Measurements from ENCODE around the gene CCSER1. TPM values are rescaled to one million over a fixed set of nuclear protein-coding genes. Genes with fewer than 3 reads are reported as not detected.

The CCSER1 gene
- total RNA-seq, 1 experiment from 2014 or later, result 4.1 TPM

DNA sequence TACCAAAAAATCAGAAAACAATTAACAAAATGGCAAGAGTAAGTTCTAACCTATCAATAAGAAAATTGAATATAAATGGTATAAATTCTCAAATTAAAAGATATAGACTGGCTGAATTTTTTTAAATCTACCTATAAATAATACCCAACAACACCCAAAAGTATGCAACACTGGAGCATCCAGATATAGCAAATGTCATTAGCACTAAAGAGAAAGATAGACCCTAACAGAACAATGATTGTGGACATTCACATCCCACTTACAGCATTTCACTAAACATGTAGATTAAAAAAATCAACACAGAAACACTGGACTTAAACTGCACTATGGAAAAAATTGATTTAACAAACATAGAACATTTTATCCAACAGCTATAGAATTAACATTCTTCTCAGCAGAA lies 1503.6 kb downstream of the CCSER1 start:
- peaks cover 19% of the 10 kb centered on the region for H3K9me3 Mint-ChIP-seq (ENCODE audit: unreplicated experiment)
- TF ChIP-seq, protein P1, sequence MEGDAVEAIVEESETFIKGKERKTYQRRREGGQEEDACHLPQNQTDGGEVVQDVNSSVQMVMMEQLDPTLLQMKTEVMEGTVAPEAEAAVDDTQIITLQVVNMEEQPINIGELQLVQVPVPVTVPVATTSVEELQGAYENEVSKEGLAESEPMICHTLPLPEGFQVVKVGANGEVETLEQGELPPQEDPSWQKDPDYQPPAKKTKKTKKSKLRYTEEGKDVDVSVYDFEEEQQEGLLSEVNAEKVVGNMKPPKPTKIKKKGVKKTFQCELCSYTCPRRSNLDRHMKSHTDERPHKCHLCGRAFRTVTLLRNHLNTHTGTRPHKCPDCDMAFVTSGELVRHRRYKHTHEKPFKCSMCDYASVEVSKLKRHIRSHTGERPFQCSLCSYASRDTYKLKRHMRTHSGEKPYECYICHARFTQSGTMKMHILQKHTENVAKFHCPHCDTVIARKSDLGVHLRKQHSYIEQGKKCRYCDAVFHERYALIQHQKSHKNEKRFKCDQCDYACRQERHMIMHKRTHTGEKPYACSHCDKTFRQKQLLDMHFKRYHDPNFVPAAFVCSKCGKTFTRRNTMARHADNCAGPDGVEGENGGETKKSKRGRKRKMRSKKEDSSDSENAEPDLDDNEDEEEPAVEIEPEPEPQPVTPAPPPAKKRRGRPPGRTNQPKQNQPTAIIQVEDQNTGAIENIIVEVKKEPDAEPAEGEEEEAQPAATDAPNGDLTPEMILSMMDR (IDR thresholded peaks at IDR 0.05; ENCODE audit: insufficient read depth in 1 of 2, low read depth in 1 of 2, low read length in 1 of 2, severe bottlenecking in 1 of 2, unreplicated experiment in 1 of 2), result no peak
- no peaks in the 10 kb centered on the region for H3K36me3 Mint-ChIP-seq (ENCODE audit: insufficient read depth, unreplicated experiment)
- Histone ChIP-seq H3K9me3 (no peaks in the 10 kb centered on the region), H3K4me3 (ENCODE audit: low read depth, low read length) (no peak overlapping the region), H3K36me3 (ENCODE audit: control insufficient read depth, insufficient read depth, low read length) (no peaks in the 10 kb centered on the region), H3K27me3 (replicated peaks; ENCODE audit: control insufficient read depth, insufficient read depth, low read length) (no peaks in the 10 kb centered on the region), H3K4me1 (peaks cover 14% of the 10 kb centered on the region; the same call in 1 of the 2 replicates)
- peaks cover 15% of the 10 kb centered on the region for H3K4me1 Mint-ChIP-seq (ENCODE audit: low read depth, unreplicated experiment)
- H3K27ac Mint-ChIP-seq (ENCODE audit: unreplicated experiment), result no peak overlapping the region
- ChIA-PET POLR2A (no interaction called here), CTCF (no interaction called here)
- no TSS peak for BruUV-seq (replicated peaks)
- H3K4me3 Mint-ChIP-seq (ENCODE audit: unreplicated experiment), result no peak overlapping the region
- H3K27me3 Mint-ChIP-seq (ENCODE audit: insufficient read depth, unreplicated experiment), result no peaks in the 10 kb centered on the region
- no peak for DNase-seq
- intact Hi-C loops (cut with micrococcal nuclease; ENCODE audit: unreplicated experiment), result no loop called here

- Mint-ChIP-seq H3K9me3 (ENCODE audit: unreplicated experiment) (peaks cover 19% of the 10 kb centered on the region), H3K4me1 (ENCODE audit: low read depth, unreplicated experiment) (peaks cover 20% of the 10 kb centered on the region), H3K27me3 (ENCODE audit: insufficient read depth, unreplicated experiment) (no peaks in the 10 kb centered on the region), H3K36me3 (ENCODE audit: insufficient read depth, unreplicated experiment) (no peaks in the 10 kb centered on the region), H3K27ac (ENCODE audit: unreplicated experiment) (no peak overlapping the region), H3K4me3 (ENCODE audit: unreplicated experiment) (no peak overlapping the region)
- H3K36me3 ChIP-seq (ENCODE audit: control insufficient read depth, insufficient read depth, low read length), result no peaks in the 10 kb centered on the region
- H3K4me3 ChIP-seq (ENCODE audit: low read depth, low read length), result no peak overlapping the region
- ChIA-PET POLR2A (no interaction called here), CTCF (no interaction called here)
- H3K9me3 ChIP-seq, result no peaks in the 10 kb centered on the region
- BruUV-seq (replicated peaks), result no TSS peak
- no peaks in the 10 kb centered on the region for H3K27me3 ChIP-seq (replicated peaks; ENCODE audit: control insufficient read depth, insufficient read depth, low read length)
- intact Hi-C loops (cut with micrococcal nuclease; ENCODE audit: unreplicated experiment), result no loop called here
- TF ChIP-seq, protein P1 (IDR thresholded peaks at IDR 0.05; ENCODE audit: insufficient read depth in 1 of 2, low read depth in 1 of 2, low read length in 1 of 2, severe bottlenecking in 1 of 2, unreplicated experiment in 1 of 2), result no peak
- DNase-seq, result no peak
- peaks cover 14% of the 10 kb centered on the region; the same call in 1 of the 2 replicates for H3K4me1 ChIP-seq
These were observed 1504.1 kb downstream of the CCSER1 start for GRCh38 chr4:91631335-91631734.

DNA sequence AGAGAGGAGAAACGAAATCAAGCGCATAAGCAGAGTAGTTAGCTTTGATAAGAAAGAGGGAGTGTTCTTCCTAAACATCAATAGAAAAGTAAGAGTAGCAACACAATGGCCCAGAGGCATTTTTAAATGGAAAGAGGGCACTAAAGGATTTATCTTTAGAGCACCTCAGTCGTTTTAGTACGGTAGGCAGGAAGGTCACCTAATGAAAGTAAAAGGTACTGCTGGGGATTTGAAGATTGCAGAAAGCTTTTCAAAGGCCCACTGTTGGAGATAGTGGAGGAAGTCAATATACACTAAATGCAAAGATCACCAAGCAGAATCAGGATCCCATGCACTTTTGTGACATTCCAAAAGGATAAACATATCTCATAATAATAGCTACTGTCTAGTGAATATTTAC lies 1508.9 kb downstream of the CCSER1 start:
- no peak overlapping the region for H3K27ac Mint-ChIP-seq (ENCODE audit: unreplicated experiment)
- H3K36me3 Mint-ChIP-seq (ENCODE audit: insufficient read depth, unreplicated experiment), result no peaks in the 10 kb centered on the region
- no TSS peak for BruUV-seq (replicated peaks)
- intact Hi-C loops (cut with micrococcal nuclease; ENCODE audit: unreplicated experiment), result no loop called here
- no peaks in the 10 kb centered on the region for H3K36me3 ChIP-seq (ENCODE audit: control insufficient read depth, insufficient read depth, low read length)
- H3K27me3 Mint-ChIP-seq (ENCODE audit: insufficient read depth, unreplicated experiment), result no peaks in the 10 kb centered on the region
- no peaks in the 10 kb centered on the region for H3K9me3 ChIP-seq
- DNase-seq, result no peak
- ChIA-PET POLR2A (no interaction called here), CTCF (no interaction called here)
- no peaks in the 10 kb centered on the region for H3K27me3 ChIP-seq (replicated peaks; ENCODE audit: control insufficient read depth, insufficient read depth, low read length)
- peaks cover 27% of the 10 kb centered on the region for H3K4me1 Mint-ChIP-seq (ENCODE audit: low read depth, unreplicated experiment)
- peaks cover 18% of the 10 kb centered on the region; the same call in 1 of the 2 replicates for H3K4me1 ChIP-seq
- peaks cover 9% of the 10 kb centered on the region for H3K9me3 Mint-ChIP-seq (ENCODE audit: unreplicated experiment)
- H3K4me3 Mint-ChIP-seq (ENCODE audit: unreplicated experiment), result no peak overlapping the region
- no peak overlapping the region for H3K4me3 ChIP-seq (ENCODE audit: low read depth, low read length)
- TF ChIP-seq, protein P1 (IDR thresholded peaks at IDR 0.05; ENCODE audit: insufficient read depth in 1 of 2, low read depth in 1 of 2, low read length in 1 of 2, severe bottlenecking in 1 of 2, unreplicated experiment in 1 of 2), result no peak

Other genes with a start within 250 kb of the CCSER1 start
- not detected in 2 replicates for gene MMRN1, start 232.5 kb upstream of the CCSER1 start, total RNA-seq (2022)

Measured in Caco-2 (cell line).